ENCODE results near the gene KMT2A.

DNA sequence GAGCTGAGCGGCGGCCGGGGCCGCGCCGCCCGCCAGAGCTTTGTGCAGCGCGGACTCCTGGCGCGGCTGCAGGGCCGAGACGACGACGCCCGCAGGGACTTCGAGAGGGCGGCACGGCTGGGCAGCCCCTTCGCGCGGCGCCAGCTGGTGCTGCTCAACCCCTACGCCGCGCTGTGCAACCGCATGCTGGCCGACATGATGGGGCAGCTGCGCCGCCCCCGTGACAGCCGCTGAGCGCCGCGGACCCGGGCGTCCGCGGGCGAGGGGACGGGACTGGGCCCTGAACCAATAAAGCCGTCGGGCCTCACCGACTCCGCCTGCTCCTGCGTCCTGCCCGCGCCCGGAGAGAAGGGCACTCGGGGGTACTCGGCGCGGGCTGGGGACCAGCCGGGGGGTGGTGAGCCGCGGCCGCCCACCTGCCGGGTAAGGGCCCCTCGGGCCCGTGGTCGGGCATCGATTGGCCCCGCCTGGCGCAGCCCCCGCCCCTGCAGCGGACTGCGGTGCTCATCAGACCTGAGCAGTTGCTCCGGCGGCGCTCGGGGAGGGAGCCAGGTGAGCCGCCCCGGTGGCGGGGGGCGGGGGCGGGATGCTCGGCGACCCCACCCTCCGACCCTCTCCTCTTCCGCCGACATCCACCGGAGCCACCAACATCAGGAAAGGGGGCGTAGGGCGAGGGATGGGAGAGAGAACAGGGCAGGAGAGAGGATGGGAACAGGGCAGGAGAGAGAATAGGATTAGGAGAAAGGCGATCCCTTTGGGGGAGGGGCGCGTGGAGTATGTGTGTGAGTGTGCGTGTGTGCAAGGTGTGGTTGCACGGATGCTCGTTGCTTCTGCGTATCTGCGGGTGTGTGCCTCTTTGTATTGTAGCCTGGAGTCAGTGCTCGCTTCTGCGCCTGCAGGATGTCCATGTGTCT is 94.6 kb downstream of the KMT2A start, which contains the start of gene TMEM25:
- peak in 1 of 2 donors; percentile 54 for TF ChIP-seq POLR2A (IDR thresholded peaks at IDR 0.05)
- TF ChIP-seq, protein P1, sequence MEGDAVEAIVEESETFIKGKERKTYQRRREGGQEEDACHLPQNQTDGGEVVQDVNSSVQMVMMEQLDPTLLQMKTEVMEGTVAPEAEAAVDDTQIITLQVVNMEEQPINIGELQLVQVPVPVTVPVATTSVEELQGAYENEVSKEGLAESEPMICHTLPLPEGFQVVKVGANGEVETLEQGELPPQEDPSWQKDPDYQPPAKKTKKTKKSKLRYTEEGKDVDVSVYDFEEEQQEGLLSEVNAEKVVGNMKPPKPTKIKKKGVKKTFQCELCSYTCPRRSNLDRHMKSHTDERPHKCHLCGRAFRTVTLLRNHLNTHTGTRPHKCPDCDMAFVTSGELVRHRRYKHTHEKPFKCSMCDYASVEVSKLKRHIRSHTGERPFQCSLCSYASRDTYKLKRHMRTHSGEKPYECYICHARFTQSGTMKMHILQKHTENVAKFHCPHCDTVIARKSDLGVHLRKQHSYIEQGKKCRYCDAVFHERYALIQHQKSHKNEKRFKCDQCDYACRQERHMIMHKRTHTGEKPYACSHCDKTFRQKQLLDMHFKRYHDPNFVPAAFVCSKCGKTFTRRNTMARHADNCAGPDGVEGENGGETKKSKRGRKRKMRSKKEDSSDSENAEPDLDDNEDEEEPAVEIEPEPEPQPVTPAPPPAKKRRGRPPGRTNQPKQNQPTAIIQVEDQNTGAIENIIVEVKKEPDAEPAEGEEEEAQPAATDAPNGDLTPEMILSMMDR (IDR thresholded peaks at IDR 0.05), result no peak

Measured in thyroid gland (tissue), 4 donors.